Stimulated activated CD8-positive, alpha-beta memory T cell treated with anti-CD3 and anti-CD28 coated beads, Interleukin-2, amount 100 ng/mL, for 48 hours (primary cell): ENCODE measurements around the gene CMYA5.

Source experiments
- DNase-seq, 2 donors: peaks; one replicate each; pipeline ENCODE4 v3.0.0-alpha.2; 2020; ENCODE audit warnings: low read depth in 2 of 2

The CMYA5 gene

GRCh38 chr5:79834754-79835714 is 145.4 kb downstream of the CMYA5 start:
- no peak for DNase-seq

- no peak for DNase-seq
Measured at GRCh38 chr5:79837761-79838551, 148.3 kb downstream of the CMYA5 start.

- DNase-seq = no peak
Measured at GRCh38 chr5:79840084-79840990, 150.7 kb downstream of the CMYA5 start.

DNA sequence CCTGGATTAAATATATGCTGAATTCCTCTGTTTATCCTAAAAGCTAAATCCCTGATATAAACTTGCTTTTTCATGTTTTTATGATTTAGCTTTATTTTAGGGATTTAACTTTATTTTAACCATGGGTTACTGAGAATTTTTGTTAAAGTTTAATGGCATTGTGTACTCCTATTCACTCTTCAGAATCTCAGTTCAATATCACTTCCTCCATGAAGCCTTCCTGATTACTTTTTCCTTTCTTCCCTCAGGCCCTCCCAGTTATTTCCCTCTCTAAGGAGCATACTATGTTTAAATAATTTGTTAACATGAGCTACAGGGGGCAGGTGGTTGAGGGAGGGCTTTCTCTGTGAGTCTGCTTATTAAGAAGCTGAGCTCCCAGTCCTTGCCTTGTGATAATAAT is 151.5 kb downstream of the CMYA5 start:
- no peak for DNase-seq

DNA sequence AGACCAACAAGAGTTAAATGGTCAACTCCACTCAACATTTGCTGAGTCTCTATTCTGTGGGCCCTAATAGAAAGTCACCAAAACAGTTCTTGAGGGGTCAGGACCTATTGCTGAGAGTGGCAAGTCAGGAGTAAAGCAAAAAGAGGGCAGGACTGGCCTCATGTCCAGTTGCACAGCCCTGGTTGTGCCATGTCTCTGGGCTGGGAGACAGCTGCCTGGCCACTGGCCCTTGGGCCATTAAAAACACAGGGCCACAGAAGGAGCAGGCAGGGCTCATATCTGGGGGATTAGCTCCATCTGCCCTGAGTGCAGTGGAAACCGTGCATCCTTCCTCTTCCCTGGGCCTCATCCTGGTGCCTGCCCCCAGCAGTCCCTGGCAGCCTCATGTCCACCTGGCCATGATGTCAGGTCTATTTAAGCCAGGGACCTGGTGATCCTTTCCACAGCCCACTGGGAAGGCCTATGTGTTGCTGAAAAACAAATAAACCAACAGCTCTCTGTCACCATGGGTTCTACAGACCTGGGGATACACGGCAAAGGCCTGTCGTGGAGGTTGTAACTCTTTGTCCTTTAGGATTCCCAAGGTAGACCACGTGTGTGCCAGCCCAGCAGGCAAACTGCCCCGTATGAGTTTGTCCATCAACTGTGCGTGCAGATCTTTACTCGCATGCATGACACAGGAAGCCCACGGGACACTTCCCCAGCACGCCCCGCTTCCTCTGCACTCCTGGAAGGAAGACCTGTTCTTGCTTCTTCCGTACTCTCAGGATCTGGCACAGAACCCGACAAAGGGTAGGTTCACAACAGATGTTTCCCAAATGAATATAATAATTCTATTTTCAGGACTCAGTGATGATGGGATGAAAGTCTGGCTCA is 152.6 kb downstream of the CMYA5 start:
- no peak for DNase-seq

GRCh38 chr5:79842991-79843390 is 153.4 kb downstream of the CMYA5 start:
- no peak for DNase-seq

DNA sequence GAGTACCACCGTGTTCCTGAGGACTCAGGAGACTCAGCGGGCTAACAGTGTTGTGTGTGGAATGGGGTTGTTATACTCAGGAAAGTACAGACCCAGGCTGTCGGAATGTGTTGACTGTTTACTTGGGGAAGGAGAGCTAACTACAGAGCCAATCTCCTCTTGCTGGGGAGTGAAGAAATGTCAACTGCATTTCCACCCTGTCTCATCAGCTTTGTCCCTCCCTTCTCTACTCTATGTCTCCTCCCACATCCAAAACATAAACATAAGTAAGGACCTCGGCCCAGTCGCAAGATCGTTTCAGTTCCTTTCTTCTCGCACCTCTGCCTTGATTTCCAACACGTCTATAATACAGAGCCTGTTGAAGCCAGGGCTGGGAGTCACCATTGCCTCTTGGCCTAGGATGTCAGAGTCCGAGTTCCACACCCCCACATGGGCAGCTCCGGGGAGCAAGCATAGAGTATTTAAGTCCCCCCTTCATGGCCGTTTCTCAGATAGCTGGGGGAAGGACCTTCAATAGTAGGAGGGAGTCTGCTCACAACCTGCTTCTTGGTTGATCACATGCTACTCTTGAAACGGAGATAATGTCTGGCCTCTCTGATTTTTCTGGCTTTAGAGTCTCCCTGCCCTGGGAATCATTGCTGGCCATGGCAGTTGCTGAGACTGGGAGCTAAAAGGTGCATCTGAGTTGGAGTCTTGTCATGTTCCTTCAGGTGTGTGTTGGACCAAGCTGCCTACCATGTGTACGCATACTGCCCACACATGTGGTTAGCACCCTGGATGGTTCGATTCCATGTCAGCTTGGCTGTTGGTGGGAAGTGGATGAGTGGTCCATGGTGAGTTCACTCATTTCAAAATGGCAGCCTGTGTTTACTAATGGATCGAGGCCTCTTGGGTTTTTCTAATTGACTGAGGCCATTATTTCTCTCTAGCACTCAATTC is 154.1 kb downstream of the CMYA5 start:
- DNase-seq = no peak

DNA sequence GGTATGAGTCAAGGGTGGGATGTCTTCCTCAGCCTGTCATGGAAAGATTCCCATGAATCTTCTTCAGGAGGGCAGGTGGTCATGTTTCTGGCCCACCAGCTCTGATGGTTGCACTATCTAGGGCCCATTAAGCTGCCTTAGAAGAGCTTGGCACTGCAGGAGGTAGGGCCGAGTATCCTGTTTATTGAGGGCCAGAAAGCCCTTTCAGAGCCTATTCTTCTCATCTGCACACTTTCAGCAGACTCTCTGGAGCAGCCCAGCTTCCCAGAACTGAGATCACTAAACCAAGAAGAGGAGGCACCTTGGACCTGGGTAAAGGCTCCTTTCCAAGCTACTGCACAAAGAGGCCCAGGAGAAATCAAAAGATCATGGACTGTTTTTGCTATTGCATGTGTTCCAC is 154.9 kb downstream of the CMYA5 start:
- DNase-seq = no peak

DNA sequence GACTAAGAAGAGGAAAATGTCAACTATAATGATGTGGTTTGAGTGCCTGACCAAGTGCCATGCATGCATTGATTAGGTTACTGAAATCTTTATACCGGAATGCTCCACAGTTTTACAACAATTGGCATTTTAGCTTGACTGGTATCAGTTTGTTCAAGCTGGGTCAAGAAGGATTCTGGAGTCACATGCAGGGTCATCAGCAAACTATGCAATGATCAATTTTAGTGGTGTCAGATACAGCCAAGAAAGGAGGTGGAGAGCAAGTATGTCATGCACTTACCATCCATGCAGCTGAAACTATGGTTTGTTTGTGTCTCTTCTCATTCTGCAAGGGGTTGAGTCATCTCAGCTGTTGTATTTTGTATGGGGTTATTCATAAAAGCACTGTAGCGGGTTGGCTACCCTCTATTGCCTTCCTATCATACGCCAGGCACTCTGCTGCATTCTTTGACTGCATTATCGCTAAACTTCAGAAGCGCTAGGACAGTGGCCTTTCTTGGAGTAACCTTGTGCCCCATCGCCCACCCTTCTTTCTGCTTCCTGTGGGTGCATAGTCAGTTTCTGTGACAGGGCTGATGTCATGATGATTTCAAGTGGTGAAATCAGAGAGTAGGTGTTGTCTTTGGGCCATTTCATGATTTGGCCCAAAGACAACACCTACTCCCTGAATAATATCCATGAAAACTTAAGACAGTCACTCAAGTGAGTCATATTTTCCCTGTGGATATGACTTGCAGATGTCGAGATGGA is 156.0 kb downstream of the CMYA5 start:
- DNase-seq = peak in 1 of 2 donors; percentile 11

- no peak for DNase-seq
Measured at GRCh38 chr5:79846198-79846521, 156.5 kb downstream of the CMYA5 start.

GRCh38 chr5:79847561-79847960 is 157.9 kb downstream of the CMYA5 start:
- no peak for DNase-seq

- DNase-seq = no peak
Measured at GRCh38 chr5:79849061-79849460, 159.4 kb downstream of the CMYA5 start.
